Measurements from ENCODE around the gene ATP8A2. TPM values are rescaled to one million over a fixed set of nuclear protein-coding genes. Genes with fewer than 3 reads are reported as not detected.
"Not testable (repeated sequence)": the region's sequence is repeated elsewhere in the genome, so short reads cannot be mapped to it uniquely, and the experiment has no call there.

ATP8A2 gene
- total RNA-seq, 1 experiment from 2014 or later, result not detected

DNA sequence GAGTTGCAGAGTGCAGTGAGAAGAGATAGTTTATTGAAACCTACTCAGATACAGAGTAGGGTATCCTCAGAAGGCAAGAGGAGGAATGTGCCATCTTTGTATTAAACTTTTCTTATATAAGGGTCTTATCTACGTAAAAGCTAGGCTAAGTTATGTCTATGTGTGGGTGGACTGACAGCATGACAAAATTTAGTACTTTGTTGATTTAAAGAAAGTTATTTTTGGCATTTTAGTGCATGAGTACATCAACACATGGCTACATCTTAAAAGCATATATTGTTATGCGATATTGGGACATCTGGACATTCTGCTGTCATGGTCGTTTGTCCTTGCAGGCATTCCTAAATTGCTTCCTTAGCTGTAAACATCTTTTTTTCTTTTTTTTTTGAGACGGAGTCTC, 19.0 kb upstream of the ATP8A2 start:
- H3F3A ChIP-seq (ENCODE audit: insufficient read depth, low read depth), result no peaks in the 10 kb centered on the region
- no peak for TF ChIP-seq EZH2 (IDR thresholded peaks at IDR 0.05; ENCODE audit: low read depth)
- TF ChIP-seq, protein P1, sequence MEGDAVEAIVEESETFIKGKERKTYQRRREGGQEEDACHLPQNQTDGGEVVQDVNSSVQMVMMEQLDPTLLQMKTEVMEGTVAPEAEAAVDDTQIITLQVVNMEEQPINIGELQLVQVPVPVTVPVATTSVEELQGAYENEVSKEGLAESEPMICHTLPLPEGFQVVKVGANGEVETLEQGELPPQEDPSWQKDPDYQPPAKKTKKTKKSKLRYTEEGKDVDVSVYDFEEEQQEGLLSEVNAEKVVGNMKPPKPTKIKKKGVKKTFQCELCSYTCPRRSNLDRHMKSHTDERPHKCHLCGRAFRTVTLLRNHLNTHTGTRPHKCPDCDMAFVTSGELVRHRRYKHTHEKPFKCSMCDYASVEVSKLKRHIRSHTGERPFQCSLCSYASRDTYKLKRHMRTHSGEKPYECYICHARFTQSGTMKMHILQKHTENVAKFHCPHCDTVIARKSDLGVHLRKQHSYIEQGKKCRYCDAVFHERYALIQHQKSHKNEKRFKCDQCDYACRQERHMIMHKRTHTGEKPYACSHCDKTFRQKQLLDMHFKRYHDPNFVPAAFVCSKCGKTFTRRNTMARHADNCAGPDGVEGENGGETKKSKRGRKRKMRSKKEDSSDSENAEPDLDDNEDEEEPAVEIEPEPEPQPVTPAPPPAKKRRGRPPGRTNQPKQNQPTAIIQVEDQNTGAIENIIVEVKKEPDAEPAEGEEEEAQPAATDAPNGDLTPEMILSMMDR (conservative IDR thresholded peaks at IDR 0.05), result no peak
- ChIA-PET CTCF (no interaction called here), POLR2A (ENCODE audit: unreplicated experiment) (no interaction called here)
- H3K36me3 ChIP-seq (ENCODE audit: low read depth), result no peaks in the 10 kb centered on the region
- peaks cover 57% of the 10 kb centered on the region for H3K27me3 ChIP-seq (ENCODE audit: insufficient read depth, low read depth)
- H4K20me1 ChIP-seq (ENCODE audit: insufficient read depth), result no peaks in the 10 kb centered on the region
- intact Hi-C loops (cut with micrococcal nuclease; ENCODE audit: unreplicated experiment), result no loop called here
- no peak overlapping the region for H3K4me2 ChIP-seq
- no peaks in the 10 kb centered on the region for H3K4me1 ChIP-seq (replicated peaks; ENCODE audit: insufficient read depth)
- no peak overlapping the region for H3K4me3 ChIP-seq
- no peaks in the 10 kb centered on the region for H3K9me2 ChIP-seq (ENCODE audit: insufficient read depth)
- no peaks in the 10 kb centered on the region for H3K79me2 ChIP-seq (ENCODE audit: low read depth)
- no peak overlapping the region for H2AFZ ChIP-seq
- no TSS peak for BruUV-seq (replicated peaks)
- DNase-seq, result no peak
- no peak overlapping the region for H3K27ac ChIP-seq
- H3K9me3 ChIP-seq (ENCODE audit: insufficient read depth, low read depth), result no peaks in the 10 kb centered on the region

DNA sequence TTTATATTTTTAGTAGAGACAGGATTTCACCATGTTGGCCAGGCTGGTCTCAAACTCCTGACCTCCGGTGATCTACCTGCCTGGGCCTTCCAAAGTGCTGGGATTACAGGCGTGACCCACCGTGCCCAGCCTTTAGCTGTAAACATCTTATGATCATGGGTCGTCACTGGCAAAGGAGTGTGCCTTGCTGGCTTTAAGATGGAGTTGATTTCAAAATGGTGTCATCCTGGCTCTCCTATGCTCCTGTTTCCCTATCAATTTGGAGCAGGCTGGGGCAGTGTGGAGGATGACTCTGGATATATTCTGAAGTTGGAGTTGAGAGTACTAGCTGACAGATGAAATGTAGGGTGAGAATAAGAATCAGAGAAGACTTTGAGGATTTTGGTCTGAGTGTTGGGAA, 18.4 kb upstream of the ATP8A2 start:
- no peak overlapping the region for H3K4me3 ChIP-seq
- no peak for TF ChIP-seq EZH2 (IDR thresholded peaks at IDR 0.05; ENCODE audit: low read depth)
- TF ChIP-seq, protein P1 (conservative IDR thresholded peaks at IDR 0.05), result no peak
- H3K4me2 ChIP-seq, result no peak overlapping the region
- H3K79me2 ChIP-seq (ENCODE audit: low read depth), result no peaks in the 10 kb centered on the region
- no peaks in the 10 kb centered on the region for H3K9me3 ChIP-seq (ENCODE audit: insufficient read depth, low read depth)
- intact Hi-C loops (cut with micrococcal nuclease; ENCODE audit: unreplicated experiment), result no loop called here
- peaks cover 62% of the 10 kb centered on the region for H3K27me3 ChIP-seq (ENCODE audit: insufficient read depth, low read depth)
- POLR2A ChIA-PET (ENCODE audit: unreplicated experiment), result no interaction called here
- H3K36me3 ChIP-seq (ENCODE audit: low read depth), result no peaks in the 10 kb centered on the region
- no TSS peak for BruUV-seq (replicated peaks)
- H3F3A ChIP-seq (ENCODE audit: insufficient read depth, low read depth), result no peaks in the 10 kb centered on the region
- CTCF ChIA-PET, result no interaction called here
- H4K20me1 ChIP-seq (ENCODE audit: insufficient read depth), result no peaks in the 10 kb centered on the region
- no peaks in the 10 kb centered on the region for H3K9me2 ChIP-seq (ENCODE audit: insufficient read depth)
- H3K27ac ChIP-seq, result no peak overlapping the region
- H2AFZ ChIP-seq, result no peak overlapping the region
- no peak for DNase-seq
- H3K4me1 ChIP-seq (replicated peaks; ENCODE audit: insufficient read depth), result no peaks in the 10 kb centered on the region

DNA sequence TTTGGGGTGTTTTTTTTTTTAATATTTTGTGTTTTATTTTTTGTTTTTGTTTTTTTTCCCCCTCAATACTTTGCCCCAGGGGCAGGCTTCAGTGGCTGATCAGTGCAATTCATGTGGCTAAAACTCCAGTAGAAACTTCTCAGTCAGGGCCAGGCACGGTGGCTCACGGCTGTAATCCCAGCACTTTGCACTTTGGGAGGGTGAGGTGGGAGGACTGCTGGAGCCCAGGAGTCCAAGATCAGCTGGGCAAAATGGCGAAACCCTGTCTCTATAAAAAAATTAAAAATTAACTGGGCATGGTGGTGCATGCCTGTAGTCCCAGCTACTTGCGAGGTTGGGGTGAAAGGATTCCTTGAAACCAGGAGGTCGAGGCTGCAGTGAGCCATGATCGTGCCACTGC, 17.4 kb upstream of the ATP8A2 start:
- TF ChIP-seq EZH2 (IDR thresholded peaks at IDR 0.05; ENCODE audit: low read depth), result no peak
- TF ChIP-seq, protein P1 (conservative IDR thresholded peaks at IDR 0.05), result no peak
- intact Hi-C loops (cut with micrococcal nuclease; ENCODE audit: unreplicated experiment), result no loop called here
- CTCF ChIA-PET, result no interaction called here
- no peaks in the 10 kb centered on the region for H4K20me1 ChIP-seq (ENCODE audit: insufficient read depth)
- no peaks in the 10 kb centered on the region for H3K9me3 ChIP-seq (ENCODE audit: insufficient read depth, low read depth)
- DNase-seq, result no peak
- H3K27me3 ChIP-seq (ENCODE audit: insufficient read depth, low read depth), result peaks cover 71% of the 10 kb centered on the region
- H3K4me2 ChIP-seq, result no peak overlapping the region
- H3K4me1 ChIP-seq (replicated peaks; ENCODE audit: insufficient read depth), result no peaks in the 10 kb centered on the region
- H3K79me2 ChIP-seq (ENCODE audit: low read depth), result no peaks in the 10 kb centered on the region
- H3K9me2 ChIP-seq (ENCODE audit: insufficient read depth), result no peaks in the 10 kb centered on the region
- H3K36me3 ChIP-seq (ENCODE audit: low read depth), result no peaks in the 10 kb centered on the region
- no peak overlapping the region for H3K4me3 ChIP-seq
- POLR2A ChIA-PET (ENCODE audit: unreplicated experiment), result no interaction called here
- H3F3A ChIP-seq (ENCODE audit: insufficient read depth, low read depth), result no peaks in the 10 kb centered on the region
- BruUV-seq (replicated peaks), result no TSS peak
- no peak overlapping the region for H3K27ac ChIP-seq
- no peak overlapping the region for H2AFZ ChIP-seq

DNA sequence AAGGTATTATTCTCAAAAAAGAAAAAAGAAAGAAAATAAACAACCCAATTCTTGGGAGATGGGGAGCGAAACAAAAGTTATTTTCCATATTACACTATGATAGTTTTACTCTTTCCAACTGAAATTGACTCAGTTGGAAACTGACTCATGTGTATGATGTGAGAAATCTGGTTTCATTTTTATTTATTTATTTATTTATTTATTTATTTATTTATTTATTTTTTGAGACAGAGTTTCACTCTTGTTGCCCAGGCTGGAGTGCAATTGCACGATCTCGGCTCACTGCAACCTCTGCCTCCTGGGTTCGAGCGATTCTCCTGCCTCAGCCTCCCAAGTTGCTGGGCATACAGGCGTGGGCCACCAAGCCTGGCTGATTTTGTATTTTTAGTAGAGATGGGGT, 11.3 kb upstream of the ATP8A2 start:
- H2AFZ ChIP-seq; H3K4me1 ChIP-seq (replicated peaks; ENCODE audit: insufficient read depth); CTCF ChIA-PET; intact Hi-C loops (cut with micrococcal nuclease; ENCODE audit: unreplicated experiment); H3K36me3 ChIP-seq (ENCODE audit: low read depth); POLR2A ChIA-PET (ENCODE audit: unreplicated experiment); H4K20me1 ChIP-seq (ENCODE audit: insufficient read depth); H3K9me2 ChIP-seq (ENCODE audit: insufficient read depth); H3K79me2 ChIP-seq (ENCODE audit: low read depth); BruUV-seq (replicated peaks); H3K4me3 ChIP-seq; H3K4me2 ChIP-seq; H3F3A ChIP-seq (ENCODE audit: insufficient read depth, low read depth); DNase-seq; H3K9me3 ChIP-seq (ENCODE audit: insufficient read depth, low read depth); H3K27ac ChIP-seq: not testable (repeated sequence)
- peaks cover 37% of the 10 kb centered on the region for H3K27me3 ChIP-seq (ENCODE audit: insufficient read depth, low read depth)
